Spleen (tissue), 7 donors: ENCODE results near the gene SULT1A2.

Source experiments
- POLR2A ChIP-seq, 3 donors: fragments of 450-650 bp; IDR thresholded peaks; one replicate each; pipeline ENCODE4 v1.5.1; 2017; ENCODE audit warnings: antibody characterized with exemption in 3 of 3, mild to moderate bottlenecking in 1 of 3
- TF ChIP-seq, protein P1 (sequence below), 11 experiments: fragments of 200-600 bp in 7 of 11; fragments of 450-650 bp in 4 of 11; sonication (generic) in 4 of 11; IDR thresholded peaks in 8 of 11; conservative IDR thresholded peaks in 3 of 11; 1 replicate in 7 of 11; 2 replicates in 4 of 11; pipeline versions ENCODE4 v1.4.0 to v1.8.0; 2016 to 2021; ENCODE audit warnings: antibody characterized with exemption in 11 of 11, inconsistent platforms in 4 of 11, mild to moderate bottlenecking in 1 of 11
- donor health status: DM: no; HTN: no; CAD: no; lungs with moderate emphysema.
- donor health status: DM: no; HTN: no; CAD: no.
- donor health status: DM: no; HTN: no; CAD: no.

DNA sequence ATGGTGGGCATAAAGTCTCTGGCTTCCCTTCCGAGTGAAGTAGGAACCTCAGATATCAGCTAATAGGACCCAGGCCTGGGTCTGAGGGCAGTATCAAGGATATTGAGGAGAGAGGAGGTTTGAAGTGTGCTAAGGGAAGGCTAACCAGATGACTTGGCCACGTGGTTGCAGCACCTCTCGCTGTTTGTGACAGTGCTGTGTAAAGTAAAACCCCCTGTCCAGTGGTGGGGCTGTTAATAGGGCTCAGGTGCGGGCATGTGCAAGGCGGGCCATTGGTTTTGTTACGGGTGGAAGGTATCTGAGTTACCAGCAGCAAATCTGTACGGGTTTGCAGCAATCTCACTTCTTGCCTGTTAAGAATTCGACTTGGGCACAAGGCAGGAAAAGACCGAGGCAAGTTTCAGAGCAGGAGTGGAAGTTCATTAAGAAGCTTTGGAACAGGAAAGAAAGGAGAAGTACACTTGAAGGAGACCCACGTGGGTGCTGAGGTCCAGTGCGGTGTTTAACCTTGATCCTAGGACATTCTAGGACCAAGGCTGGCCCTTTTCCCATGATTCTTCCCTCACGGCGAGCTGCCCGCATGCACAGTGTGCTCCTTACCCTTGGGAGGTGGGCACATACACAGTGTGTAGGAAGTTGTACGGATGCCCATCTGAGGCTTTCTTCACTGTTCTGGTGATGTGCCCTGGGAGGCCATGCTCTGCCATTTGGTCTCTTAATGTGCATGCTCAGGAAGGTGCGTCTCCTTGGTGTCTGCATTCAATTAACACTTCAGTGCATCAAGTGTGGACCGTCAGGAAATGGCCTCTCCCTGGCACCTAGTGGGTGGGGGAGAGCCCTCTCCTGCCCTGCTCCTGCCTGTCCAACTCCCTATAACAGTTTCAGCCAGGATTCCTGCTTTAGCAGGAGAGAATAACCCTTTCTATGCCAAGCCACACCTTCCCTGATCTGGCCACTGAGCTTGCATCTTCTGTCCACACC lies 22.8 kb downstream of the SULT1A2 start:
- TF ChIP-seq POLR2A (IDR thresholded peaks at IDR 0.05): no peak
- TF ChIP-seq, protein P1, sequence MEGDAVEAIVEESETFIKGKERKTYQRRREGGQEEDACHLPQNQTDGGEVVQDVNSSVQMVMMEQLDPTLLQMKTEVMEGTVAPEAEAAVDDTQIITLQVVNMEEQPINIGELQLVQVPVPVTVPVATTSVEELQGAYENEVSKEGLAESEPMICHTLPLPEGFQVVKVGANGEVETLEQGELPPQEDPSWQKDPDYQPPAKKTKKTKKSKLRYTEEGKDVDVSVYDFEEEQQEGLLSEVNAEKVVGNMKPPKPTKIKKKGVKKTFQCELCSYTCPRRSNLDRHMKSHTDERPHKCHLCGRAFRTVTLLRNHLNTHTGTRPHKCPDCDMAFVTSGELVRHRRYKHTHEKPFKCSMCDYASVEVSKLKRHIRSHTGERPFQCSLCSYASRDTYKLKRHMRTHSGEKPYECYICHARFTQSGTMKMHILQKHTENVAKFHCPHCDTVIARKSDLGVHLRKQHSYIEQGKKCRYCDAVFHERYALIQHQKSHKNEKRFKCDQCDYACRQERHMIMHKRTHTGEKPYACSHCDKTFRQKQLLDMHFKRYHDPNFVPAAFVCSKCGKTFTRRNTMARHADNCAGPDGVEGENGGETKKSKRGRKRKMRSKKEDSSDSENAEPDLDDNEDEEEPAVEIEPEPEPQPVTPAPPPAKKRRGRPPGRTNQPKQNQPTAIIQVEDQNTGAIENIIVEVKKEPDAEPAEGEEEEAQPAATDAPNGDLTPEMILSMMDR (IDR thresholded peaks at IDR 0.05 in 8 of 11, conservative IDR thresholded peaks at IDR 0.05 in 3 of 11): no peak
